ENCODE results near the gene ARHGAP31.
"Not testable (repeated sequence)": the region's sequence is repeated elsewhere in the genome, so short reads cannot be mapped to it uniquely, and the experiment has no call there.

The ARHGAP31 gene

DNA sequence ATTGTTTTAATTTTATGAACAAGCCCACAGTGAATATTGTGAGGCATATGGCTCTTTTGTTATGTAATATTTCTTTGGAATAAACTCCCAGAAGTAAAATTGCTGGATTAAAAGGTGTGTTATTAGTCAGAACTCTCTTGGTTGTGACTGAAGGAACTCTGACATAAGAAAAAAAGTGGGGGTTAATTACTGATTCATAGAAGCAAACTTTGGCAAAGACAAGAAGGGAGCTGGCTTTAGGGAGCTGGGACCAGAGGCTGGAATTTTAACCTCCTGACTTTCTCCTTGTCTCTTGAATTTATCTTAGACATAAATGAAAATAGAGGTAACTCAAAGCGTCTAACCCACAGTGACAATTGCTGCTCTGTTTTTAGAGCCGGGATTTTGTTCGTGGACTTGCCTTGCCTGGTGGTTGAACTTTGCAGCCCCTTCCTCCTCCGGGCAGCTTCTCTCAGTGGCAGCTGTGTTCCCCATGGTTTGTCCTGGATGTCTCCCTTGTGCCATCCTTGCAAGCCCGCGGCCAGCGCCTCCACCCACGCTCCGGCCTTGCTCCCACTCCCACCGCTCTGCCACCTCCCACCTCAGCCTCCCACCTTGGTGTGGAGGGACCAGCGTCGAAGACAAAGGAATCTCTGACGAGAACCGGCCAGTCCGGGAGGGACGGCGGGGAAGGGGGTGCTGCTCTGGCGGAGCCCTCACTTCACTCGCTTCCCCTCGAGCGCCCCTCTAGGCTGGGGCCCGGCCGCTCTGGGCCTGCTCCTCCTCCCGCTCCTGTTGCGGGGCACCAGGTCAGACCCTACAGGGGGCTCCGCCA lies 28.0 kb downstream of the ARHGAP31 start:
- no peak for DNase-seq

DNA sequence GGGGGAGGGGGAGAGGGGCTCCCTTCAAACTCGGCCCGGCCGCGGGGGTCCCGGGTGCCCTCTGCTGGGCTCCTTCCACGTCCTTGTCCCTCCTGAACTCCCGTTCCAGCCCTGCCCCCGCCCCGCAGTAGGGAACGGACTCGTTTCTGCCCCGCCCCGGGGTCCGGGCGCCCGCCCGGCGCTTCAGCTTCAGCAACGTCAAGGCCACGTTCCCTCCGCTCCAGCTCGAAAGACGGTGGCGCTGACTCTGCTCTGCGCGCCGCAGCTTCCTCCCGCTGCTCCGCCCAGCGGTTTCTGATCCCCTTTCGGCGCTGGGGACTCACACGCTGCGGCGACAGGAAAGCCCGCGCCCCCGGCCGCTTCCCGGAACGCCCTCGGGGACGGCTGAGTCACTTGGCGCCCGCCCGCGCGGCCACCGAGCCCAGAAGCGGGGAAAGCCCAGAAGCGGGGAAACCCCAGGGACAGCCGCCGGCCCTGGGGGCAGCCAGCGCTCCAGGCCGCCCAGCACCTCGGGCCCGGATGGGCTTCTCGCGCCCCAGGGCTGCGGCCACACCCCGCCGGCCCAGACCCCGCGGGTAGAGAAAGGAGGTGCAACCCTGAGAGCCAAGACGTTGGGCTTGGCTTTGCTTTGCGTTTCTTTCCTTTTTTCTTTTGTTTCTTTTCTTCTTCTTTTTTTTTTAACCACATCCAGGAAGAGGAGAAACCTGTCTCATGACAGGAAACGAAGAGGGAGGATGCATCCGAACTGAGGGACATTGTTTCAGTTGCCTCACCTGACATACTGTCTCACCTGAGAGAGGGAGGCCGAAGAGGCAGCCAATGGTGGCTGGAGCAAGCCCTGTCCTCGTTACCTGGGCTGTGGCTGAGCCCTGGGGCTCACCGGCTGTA lies 28.9 kb downstream of the ARHGAP31 start:
- DNase-seq: peak; percentile 71

DNA sequence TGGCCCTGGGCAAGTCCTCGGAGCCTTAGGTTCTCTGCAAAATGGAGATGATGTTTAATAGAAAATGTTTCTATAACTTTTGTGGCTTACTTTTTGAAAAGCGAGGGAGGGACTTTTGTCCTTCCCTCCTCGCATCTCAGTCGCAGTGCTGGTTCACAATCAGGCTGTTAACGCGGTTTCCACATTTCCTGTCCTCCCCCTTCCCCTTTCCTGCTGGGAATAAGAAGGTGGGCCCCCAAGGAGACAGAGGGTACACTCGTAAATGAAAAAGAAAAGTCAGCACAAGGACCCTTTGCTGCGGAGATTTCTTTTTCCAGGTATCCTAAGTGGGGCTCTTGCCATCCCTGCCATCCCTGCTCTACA lies 29.5 kb downstream of the ARHGAP31 start:
- DNase-seq: no peak

DNA sequence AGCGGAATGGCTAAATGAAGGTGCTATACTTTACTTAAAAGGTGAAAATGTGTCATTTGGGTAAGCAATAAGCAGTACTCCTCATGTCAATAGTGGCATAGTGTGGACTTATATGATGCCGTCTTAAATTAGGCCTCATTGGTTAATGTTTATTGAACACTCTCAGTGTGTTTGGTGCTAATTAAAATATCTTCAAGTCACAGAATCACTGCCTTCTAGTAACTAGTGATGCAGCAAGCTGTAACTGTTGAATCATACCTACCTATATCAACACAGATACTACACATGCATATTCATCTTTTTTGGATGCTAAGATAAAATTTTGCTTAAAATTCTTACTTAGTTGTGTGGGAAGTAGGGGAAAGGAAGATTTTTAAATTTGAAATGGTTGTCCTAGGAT lies 30.7 kb downstream of the ARHGAP31 start:
- no peak for DNase-seq

DNA sequence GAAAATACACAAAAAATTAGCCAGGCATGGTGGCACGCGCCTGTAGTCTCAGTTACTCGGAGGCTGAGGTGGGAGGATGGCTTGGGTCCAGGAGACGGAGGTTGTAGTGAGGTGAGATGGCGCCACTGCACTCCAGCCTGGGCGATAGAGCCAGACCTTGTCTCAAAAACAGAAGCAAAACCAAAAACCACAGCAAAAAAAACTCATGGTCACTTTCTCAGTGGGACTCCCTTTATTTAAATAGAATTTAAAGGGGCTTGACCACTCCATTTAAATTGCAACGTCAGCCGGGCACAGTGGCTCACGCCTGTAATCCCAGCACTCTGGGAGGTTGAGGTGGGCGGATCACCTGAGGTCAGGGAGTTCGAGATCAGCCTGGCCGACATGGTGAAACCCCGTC lies 32.8 kb downstream of the ARHGAP31 start:
- no peak for DNase-seq

DNA sequence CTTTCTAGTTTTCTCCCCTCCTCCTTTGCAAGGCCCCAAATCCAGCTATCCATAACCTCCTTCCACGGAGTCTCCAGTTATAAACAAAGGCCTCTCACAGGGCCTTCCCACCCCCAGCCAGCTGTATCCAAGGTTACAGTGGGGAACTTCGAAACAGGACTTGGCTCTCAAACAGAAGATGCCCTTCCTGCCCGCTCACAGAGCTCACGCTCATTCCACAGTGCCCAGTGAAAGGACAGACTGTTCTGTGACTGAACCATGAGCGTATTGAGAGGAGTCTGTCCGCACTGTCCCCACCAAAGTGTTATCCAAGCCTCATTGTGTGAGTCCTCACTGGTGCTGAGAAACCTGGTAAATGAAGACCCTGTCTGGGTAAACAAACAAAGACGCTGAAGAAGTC lies 35.4 kb downstream of the ARHGAP31 start:
- DNase-seq: no peak

DNA sequence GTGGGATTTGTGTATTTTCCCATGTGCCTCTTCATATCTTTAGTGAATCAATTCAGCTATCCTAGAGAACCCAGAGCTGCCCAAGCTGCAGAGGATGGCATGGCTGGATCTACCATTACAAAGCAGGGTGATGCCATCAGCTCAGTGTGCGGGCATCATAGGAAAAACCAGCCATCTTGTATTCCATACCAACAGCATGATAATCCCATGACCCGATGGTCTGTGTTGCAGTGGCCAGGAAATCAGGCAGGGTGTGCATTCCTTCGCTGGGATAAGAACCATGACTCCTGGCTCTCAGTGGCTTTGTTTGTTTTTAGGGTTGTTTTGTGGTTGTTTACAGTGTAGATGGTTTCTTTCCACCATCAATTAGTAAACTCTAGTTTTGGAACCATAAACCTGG lies 36.0 kb downstream of the ARHGAP31 start:
- no peak for DNase-seq

DNA sequence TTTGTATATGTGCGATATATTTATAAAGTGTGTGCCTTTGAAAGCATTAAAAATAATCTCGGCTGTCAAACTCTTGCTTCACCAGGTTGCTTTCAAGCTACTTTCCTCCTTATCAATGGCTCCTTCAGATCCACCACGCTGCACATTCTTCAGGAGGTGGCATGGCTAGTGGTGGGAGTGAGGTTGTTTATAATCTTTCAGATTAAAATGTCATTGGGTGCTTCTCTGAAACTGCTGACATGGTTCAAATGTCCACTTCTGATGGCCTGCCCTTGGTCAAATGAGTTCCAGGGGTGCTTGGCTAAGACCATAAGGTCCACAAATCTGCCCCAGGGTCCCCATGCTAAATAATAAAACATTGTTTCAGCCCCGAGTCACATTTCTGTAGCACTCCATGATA lies 36.7 kb downstream of the ARHGAP31 start:
- DNase-seq: no peak

DNA sequence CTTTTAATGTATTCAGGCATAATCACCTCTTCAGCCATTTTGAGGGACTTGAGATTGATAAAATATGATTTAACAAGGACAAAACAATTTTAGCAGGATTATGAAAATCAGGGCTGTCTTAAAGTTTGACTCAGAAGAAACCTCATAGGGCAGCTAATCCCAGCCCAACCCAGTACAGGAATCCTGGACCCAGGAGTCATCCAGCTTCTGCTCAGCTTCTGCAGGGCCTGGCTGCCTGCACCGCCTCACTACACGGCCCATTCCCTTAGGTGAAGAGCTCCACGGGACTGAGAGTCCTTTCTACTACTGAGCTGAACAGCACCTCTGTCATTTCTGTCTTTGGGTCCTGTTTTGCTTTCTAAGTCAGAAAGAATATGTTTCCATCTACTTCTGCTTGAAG lies 37.5 kb downstream of the ARHGAP31 start:
- DNase-seq: no peak

DNA sequence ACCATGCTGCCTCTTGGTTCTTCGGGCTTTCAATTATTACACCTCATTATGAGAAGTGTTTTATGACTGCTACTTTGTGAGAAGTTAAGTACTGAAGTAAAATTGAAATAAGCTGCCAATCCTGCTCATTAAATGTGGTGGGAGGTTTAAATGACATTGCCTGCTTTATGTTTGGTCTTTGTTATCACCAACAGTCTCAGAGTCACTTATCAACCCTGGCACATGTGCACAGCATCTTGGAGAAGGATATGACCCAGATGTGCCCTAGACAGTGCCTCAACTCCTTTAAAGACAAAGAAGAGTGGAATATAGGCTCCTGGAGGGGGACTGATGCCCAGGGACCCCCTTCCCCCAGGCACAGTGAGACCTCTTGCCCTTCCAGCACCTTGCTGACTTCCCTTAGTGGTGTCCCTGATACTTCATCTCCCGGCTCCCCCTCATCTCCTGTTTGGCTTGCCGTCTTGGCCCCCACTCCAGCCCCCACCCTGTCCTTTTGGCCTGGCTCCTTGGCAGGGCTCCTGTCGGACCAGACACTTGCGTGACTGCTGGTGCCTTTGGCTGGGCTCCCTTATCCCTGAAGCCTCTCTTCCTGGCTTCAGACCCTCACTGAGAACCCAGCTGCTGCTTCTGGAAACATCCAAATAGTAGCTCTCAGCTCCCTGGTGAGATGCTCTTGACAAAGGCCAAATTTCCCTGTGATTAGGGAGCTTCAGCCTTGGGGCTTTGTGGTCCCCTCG lies 39.8 kb downstream of the ARHGAP31 start:
- DNase-seq: no peak

DNA sequence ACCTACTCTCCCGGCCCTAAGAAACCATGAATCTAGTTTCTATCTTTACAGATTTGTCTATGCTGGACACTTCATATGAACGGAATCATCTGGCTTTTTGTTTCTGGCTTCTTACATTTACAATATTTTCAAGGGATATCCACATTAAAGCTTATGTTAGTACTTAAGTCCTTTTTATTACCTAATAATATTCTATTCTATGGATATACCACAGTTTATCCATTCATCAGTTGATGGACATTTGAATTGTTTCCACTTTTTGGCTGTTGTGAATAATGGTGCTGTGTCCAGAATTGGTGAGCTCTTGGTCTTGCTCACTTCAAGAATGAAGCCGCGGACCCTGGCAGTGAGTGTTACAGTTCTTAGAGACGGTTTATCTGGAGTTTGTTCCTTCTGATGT lies 42.6 kb downstream of the ARHGAP31 start:
- no peak for DNase-seq

DNA sequence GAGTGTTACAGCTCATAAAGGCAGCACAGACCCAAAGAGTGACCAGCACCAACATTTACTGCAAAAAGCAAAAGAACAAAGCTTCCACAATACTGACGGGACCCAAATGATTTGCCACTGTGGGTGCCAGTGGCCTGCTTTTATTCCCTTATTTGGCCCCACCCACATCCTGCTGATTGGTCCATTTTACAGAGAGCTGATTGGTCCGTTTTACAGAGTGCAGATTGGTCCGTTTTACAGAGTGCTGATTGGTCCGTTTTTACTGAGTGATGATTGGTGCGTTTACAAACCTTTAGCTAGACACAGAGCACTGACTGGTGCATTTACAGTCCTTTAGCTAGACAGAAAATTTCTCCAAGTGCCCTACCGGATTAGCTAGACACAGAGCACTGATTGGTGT lies 43.2 kb downstream of the ARHGAP31 start:
- DNase-seq: not testable (repeated sequence)

DNA sequence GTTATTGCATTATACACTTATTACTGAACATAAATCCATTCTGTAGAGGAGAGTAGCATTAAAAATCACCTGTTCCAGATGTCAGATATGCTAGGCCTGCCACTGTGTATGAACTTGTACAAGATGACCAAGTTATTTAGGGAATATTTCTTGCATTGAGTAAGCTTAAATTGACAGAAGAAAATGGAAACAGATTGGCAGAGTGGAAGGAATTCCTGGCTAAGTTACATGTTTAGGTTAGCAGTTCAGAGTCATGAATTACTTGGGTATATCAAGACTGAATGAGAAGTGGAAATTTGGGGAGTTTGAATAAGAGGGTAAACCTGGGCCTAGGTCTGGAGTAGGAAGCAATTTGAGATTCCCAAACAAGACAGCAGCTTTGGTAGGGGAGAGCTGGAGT lies 44.6 kb downstream of the ARHGAP31 start:
- no peak for DNase-seq

DNA sequence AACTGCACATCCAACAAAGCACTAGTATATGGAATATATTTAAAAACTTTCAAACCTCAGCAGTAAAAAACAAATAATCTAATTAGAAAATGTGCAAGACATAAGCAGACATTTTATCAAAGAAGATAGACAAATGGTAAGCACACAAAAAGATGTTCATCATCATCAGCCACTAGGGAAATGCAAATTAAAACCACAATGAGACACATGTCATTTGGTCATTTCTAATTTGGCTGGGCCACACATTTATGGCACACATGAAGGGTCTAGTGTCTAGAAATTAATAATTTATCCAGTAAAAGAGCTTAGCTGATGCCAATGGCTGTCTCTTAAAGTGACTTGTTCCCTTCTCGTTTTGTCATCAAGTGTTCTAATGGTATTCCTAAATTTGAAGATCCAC lies 45.8 kb downstream of the ARHGAP31 start:
- no peak for DNase-seq

DNA sequence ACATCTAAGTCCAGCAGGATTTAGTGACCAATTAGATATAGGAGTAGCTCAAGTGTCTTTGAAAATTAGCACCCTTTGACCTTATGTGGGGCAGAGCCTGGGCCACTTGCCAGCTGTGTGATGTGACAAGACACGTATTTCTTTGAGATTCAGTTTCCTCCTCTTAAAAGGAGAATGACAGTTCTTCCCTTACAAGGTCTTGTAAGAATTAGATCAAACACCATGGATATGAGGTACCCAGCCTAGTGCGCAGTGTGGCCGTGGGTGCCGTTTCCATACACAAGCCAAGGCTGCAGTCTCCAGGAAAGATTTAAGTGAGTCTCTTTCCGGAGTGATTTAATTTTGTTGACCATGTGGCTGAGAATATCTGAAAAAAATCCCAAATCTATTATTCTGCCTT lies 46.3 kb downstream of the ARHGAP31 start:
- DNase-seq: no peak

DNA sequence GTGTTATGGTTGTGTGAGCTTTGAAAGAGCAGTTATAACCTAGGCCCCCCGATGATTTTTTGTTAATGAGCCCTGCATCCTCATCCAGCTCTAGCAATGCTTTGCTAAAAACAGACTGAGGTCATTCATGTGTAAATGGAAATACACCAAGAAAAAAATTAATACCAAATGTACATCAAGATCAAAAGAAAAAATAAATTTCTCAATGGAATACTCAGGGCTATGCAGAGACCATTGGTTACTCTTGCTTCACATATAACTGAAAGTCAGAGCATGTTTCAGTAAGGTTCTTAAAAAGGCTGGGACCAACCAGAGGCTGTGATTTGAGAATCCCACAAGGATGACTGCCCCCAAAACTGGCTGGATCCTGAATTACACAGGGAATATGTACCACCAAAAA lies 48.0 kb downstream of the ARHGAP31 start:
- no peak for DNase-seq

DNA sequence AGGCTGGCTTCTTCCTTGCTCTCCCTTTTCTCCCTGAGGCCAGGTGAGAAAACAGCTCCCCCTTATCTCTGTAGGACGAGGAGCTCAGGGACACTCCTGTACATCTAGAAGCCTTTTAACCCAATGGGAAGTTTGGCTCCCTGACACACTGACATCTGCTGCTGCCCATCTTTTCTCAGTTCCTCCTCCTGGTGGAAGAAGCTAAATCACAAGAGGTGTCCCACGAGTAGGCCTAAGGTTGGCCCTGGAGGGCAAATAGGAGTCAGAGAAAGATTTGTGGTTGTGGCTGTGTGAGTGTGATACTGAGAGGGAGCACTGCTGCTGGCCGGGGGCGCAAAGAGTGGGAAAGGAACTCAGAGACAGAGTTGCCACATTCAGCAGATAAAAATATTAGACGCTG lies 49.5 kb downstream of the ARHGAP31 start:
- no peak for DNase-seq

DNA sequence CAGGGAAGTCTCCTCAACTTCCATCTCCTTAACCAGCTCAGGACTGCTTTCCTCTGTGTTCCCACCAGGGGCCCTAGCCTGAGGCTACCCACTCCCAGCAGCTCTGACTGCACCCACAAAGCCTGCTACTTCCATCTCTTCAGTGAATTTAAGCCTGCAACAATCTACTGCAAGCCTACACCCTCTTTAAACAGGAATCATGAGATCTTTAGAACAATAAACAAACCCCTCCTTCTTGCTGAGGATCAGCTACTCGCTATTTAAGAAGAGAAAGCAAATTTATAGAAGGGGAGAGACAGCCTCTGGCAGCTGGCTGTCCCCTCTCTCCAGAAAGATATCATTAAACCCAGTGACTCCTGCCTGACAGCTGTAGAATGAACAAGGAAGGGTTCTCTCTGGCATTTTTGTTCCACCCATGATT lies 51.9 kb downstream of the ARHGAP31 start:
- DNase-seq: no peak

DNA sequence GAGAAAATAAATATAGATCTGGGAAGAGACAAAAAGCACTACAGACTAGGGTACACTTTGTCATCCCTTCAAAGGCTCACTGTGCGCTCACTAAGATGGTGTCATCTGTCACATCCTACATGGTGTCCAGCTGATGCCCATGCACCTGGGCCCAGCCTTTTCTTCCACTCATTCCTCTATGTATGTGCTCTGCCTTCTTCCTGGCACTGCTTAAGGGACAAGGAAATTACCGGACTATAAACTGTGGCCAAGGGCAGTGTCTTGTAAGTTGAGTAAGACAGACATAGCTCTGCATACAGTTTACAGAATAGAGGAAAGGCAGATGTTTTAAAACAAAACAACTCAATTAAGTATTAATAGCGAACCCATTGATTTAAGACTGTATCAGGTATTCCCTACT lies 52.9 kb downstream of the ARHGAP31 start:
- DNase-seq: no peak

DNA sequence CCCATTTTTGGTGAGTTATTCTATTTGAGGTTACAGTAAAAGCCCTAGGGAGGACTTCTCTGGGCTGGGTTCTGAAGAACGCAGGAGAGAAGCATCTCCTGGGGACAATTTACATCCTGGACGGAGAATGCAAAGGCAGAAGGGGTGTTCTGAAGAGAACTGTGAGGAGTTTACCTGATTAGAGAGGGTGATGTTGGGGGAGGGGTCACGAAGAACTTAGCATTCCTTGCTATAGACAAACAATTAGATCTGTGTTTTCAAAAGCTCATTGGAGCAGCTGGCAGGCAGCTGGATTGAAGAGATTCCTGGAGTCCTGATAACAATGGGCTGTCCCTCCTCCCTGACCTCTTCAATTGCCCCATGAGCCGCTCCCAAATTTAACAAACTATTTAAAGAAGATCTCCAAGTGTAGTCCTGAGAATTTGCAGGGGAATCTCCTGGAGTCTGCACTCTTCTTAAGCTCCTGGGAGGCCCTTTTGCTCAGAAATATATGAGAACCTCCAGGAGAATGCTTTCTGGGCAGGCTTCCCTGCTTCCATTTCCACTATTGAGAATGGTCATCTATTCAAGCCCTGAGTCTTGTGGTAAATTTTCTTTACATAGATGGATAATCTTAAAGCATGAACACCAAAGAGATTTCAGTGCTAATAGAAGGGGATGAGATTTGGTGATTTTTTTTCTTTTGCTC lies 55.3 kb downstream of the ARHGAP31 start:
- DNase-seq: no peak

DNA sequence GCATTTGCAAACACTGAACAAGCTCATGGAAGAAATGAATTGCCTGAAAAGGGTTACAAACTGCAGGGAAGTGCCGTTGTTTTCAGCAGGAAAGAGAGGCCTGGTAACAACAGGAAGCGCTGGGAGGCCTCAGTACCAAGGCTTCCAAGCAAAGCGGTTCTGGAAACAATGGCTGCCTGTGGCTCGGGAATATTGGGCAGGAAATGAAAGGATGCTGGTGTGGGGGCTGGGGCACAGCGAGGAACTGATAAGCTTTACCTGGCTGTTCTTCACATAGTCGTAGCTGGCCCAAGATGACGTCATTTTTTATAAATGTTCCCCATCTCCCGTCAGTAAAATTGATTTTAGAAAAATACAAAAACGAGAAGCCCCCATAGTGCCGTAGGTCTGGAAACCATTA lies 55.9 kb downstream of the ARHGAP31 start:
- DNase-seq: no peak

DNA sequence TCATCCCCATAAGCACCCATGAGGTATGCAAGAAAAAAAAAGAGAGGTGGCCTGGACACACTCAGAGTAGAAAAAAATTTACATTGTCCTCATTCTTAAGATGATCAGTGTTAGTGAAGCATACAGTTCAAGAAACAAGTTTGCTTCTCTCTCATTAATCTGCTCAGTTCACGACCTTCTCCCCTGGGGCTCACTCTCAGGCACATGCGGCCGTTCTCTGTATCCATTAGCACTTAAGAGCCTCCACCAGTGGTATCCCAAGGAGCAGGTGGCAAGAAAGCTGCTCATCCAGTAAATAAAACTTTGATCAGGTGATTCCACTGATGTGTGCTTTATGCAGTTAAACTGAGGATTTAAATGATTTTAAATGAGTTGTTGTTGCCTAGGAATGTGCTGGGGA lies 57.4 kb downstream of the ARHGAP31 start:
- DNase-seq: no peak

DNA sequence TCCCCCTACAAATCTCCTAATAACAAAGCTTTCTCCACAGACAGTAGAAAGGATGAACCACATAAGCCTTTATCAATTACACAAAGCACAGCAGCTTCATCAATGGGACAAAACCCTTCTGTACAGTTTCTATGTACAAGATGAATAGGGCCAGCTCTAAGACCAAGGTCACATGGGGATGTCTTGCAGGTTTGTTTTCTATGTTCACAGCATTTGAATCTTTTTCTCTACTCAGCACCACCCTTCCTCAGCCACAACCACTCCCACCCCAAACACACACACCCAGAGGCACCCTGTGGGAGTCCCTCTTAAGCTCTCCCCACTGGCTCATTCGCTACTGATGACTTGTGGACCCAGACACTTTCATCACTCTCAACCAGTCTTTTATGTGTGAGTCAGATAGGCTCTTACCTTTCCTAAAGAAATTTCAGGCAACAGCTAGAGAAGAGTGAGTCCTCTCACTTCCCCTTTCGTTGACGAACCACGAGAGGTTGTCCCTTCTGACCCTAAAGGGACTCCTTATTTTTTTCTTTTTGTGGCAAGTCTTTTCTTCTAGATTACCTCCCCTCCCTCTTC lies 57.9 kb downstream of the ARHGAP31 start:
- no peak for DNase-seq

Measured in NCI-H1436 (cell line).